ENCODE measurements around the gene FBXL5. TPM values are rescaled to one million over a fixed set of nuclear protein-coding genes. Genes with fewer than 3 reads are reported as not detected.
A peak's percentile ranks its signal among the peaks of the same experiment; 100 is the strongest.

FBXL5 gene
- total RNA-seq, 1 donor from 2014 or later = 44.1 TPM

DNA sequence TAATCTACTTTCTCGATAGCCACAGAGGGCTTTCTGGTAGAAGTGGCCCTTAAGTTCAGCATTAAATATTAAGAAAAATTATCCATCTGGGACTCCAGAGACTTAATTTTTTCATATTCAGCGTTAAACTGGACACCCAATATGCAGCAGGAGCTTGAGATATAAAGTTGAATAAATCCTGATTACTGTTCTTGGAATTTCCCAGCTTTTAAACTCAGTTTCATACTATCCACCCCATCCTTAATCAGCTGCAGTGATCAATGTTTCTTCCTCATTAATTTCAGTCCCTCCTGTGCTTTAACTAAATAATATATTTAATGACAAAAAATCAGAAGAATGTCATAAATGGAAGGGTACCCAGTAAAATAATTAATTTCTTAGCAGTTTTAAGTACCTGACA, 3.6 kb upstream of the FBXL5 start:
- no peaks in the 10 kb centered on the region for H3K36me3 ChIP-seq (ENCODE audit: control insufficient read depth, insufficient read depth, low read length)
- H3K27me3 ChIP-seq (ENCODE audit: control insufficient read depth, insufficient read depth, low read length) = no peaks in the 10 kb centered on the region
- DNase-seq (ENCODE audit: low read depth) = no peak
- TF ChIP-seq, protein P1, sequence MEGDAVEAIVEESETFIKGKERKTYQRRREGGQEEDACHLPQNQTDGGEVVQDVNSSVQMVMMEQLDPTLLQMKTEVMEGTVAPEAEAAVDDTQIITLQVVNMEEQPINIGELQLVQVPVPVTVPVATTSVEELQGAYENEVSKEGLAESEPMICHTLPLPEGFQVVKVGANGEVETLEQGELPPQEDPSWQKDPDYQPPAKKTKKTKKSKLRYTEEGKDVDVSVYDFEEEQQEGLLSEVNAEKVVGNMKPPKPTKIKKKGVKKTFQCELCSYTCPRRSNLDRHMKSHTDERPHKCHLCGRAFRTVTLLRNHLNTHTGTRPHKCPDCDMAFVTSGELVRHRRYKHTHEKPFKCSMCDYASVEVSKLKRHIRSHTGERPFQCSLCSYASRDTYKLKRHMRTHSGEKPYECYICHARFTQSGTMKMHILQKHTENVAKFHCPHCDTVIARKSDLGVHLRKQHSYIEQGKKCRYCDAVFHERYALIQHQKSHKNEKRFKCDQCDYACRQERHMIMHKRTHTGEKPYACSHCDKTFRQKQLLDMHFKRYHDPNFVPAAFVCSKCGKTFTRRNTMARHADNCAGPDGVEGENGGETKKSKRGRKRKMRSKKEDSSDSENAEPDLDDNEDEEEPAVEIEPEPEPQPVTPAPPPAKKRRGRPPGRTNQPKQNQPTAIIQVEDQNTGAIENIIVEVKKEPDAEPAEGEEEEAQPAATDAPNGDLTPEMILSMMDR (IDR thresholded peaks at IDR 0.05; ENCODE audit: insufficient read depth, low read length, poor library complexity, severe bottlenecking) = no peak
- H3K4me3 ChIP-seq (ENCODE audit: low read depth, low read length) = no peak overlapping the region

DNA sequence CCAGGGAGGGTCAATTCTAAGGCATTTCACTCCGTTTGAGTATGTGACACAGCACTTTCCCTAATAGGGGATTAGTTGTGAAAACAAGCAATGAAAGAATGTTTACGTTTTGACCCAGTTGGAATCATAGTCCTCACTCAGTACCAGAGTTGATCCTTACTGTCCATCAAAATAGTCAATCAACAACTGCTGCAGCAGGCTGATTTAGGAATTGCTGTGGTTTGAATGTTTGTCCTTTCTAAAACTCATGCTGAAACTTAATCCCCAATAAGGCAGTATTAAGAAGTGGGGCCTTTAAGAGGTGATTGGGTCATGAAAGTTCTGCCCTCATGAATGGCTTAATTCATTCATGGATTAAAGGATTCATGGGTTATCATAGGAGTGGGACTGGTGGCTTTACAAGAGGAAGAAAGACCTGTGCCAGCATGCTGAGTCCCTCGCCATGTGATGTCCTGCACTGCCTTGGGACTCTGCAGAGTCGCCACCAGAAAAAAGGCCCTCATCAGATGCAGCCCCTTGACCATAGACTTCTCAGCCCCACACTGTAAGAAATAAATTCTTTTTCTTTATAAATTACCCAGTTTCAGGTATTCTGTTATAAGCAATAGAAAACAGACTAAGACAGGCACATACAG, 3.1 kb upstream of the FBXL5 start:
- no peaks in the 10 kb centered on the region for H3K27me3 ChIP-seq (ENCODE audit: control insufficient read depth, insufficient read depth, low read length)

DNA sequence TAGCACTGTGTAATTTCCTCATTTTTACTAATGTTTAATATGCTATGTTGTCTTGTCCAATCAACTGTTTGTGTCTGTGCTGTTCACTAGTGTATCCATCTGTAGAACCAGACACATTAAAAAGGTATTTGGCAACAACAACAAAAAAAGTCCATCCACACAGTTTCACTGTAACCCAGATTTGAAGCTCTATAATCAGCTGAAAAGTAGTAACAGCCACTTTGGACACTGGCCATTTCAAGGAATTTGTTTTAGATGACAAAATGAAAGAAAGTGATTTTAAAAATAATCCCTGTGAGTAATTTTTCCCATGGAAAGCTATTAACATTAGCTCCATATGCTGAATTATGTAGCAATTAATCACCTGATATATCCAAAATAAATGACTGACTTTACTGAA, 2.2 kb upstream of the FBXL5 start:
- Histone ChIP-seq H3K27me3 (ENCODE audit: control insufficient read depth, insufficient read depth, low read length) (no peaks in the 10 kb centered on the region), H3K36me3 (ENCODE audit: control insufficient read depth, insufficient read depth, low read length) (no peaks in the 10 kb centered on the region), H3K4me3 (ENCODE audit: low read depth, low read length) (no peak overlapping the region)
- no peak for DNase-seq (ENCODE audit: low read depth)
- TF ChIP-seq, protein P1 (IDR thresholded peaks at IDR 0.05; ENCODE audit: insufficient read depth, low read length, poor library complexity, severe bottlenecking) = no peak

More for the DNA sequence above, 3.1 kb upstream of the FBXL5 start:
- TF ChIP-seq, protein P1 (IDR thresholded peaks at IDR 0.05; ENCODE audit: insufficient read depth, low read length, poor library complexity, severe bottlenecking) = no peak
- H3K36me3 ChIP-seq (ENCODE audit: control insufficient read depth, insufficient read depth, low read length) = no peaks in the 10 kb centered on the region
- H3K4me3 ChIP-seq (ENCODE audit: low read depth, low read length) = no peak overlapping the region
- DNase-seq (ENCODE audit: low read depth) = no peak

DNA sequence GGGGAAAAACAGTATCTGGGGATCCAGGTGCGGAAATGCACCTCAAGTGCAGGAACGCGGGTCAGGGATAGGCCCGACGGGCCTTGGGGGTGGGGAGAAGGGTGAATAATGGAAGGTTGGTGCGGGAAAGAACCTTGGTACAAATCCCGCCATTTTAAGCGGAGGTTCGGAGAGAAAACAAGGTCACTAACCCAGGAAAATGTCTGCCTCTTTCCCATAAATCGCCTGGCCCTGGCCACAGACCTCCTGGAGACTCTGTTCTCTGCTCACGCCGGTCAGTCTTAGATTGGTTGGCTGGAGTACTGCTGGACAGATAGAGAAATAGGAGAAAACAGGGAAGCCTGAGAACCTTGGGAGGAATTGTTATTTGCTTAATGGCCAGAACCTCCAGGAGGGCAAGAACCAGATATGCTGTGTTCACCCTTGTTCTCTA, 897 bp upstream of the FBXL5 start:
- TF ChIP-seq, protein P1 (IDR thresholded peaks at IDR 0.05; ENCODE audit: insufficient read depth, low read length, poor library complexity, severe bottlenecking) = no peak
- Histone ChIP-seq H3K27me3 (ENCODE audit: control insufficient read depth, insufficient read depth, low read length) (no peaks in the 10 kb centered on the region), H3K4me3 (ENCODE audit: low read depth, low read length) (no peak overlapping the region), H3K36me3 (ENCODE audit: control insufficient read depth, insufficient read depth, low read length) (no peaks in the 10 kb centered on the region)
- DNase-seq (ENCODE audit: low read depth) = no peak

DNA sequence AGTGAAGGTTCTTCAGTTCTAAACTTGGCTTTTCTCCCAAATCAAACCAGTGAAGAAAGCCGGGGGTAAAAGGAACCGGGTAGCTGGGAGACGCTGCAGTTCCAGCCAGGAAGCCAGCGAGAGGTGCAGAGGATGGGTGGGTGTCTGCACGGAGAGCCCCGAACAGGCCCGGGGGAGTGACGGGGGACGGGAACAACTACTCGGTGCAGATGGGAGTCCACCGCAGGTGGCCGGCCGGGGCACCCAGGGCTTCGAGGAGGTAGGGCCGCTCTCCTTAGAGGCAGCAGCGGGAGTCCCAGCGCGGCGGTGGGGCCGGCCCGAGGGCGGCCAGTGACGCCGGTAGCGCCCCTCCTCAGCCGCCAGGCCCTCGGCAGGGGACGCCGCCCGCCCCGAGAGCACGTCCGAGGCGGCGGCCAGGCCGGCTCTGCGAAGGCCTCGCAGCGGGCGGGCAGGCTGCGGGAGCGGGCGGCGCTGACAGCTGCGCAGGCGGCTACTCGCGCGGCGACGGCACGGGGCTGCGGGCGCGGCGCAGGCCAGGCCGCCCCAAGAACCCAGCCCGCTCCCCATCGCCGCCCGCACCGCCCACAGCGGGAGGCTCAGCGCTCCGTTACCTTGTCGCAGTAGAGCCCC, 449 bp downstream of the FBXL5 start:
- no peak for DNase-seq (ENCODE audit: low read depth)
- Histone ChIP-seq H3K4me3 (ENCODE audit: low read depth, low read length) (peak overlapping the region; percentile 87), H3K27me3 (ENCODE audit: control insufficient read depth, insufficient read depth, low read length) (no peaks in the 10 kb centered on the region), H3K36me3 (ENCODE audit: control insufficient read depth, insufficient read depth, low read length) (no peaks in the 10 kb centered on the region)
- TF ChIP-seq, protein P1 (IDR thresholded peaks at IDR 0.05; ENCODE audit: insufficient read depth, low read length, poor library complexity, severe bottlenecking) = no peak

All from kidney epithelial cell (primary cell).